ENCODE results near the gene CLN6.

DNA sequence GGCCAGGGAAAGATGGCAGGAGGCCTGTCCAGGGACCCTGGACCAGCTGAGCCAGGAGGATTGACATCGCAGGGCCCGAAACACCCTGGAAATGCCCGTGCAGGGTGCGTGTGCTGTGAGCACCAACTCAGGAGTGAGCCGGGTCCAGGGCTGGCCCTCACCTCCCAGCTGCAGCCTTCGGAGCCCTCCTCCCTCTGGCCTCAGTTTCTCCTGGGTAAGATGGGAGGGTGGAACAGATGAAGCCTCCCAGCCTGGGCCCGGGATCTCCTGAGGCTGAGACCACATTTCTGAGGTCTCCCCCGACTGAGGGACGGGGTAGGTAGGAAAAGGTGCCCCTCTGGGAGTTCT, 19.1 kb downstream of the CLN6 start:
- TF ChIP-seq, protein P1, sequence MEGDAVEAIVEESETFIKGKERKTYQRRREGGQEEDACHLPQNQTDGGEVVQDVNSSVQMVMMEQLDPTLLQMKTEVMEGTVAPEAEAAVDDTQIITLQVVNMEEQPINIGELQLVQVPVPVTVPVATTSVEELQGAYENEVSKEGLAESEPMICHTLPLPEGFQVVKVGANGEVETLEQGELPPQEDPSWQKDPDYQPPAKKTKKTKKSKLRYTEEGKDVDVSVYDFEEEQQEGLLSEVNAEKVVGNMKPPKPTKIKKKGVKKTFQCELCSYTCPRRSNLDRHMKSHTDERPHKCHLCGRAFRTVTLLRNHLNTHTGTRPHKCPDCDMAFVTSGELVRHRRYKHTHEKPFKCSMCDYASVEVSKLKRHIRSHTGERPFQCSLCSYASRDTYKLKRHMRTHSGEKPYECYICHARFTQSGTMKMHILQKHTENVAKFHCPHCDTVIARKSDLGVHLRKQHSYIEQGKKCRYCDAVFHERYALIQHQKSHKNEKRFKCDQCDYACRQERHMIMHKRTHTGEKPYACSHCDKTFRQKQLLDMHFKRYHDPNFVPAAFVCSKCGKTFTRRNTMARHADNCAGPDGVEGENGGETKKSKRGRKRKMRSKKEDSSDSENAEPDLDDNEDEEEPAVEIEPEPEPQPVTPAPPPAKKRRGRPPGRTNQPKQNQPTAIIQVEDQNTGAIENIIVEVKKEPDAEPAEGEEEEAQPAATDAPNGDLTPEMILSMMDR (conservative IDR thresholded peaks at IDR 0.05; ENCODE audit: low read length), result no peak
- TF ChIP-seq EZH2phosphoT487 (IDR thresholded peaks at IDR 0.05; ENCODE audit: borderline replicate concordance), result no peak
